HEK293 (cell line): ENCODE results near the gene ASIC1.

Source experiments
- CTCF ChIA-PET: fragments of 350-600 bp; formaldehyde crosslinking; extraction: SDS; loops from one replicate; lab custom pipeline; 2021; ENCODE audit warnings: antibody characterized with exemption; lab: Yijun Ruan, JAX
- POLR2A ChIA-PET: fragments of 300-600 bp; formaldehyde crosslinking; extraction: SDS; loops from one replicate; lab custom pipeline; 2020; ENCODE audit warnings: antibody characterized with exemption, inconsistent platforms; lab: Yijun Ruan, JAX
- H3K27ac ChIP-seq: fragments of 200-500 bp; sonication (Bioruptor generic); 2 replicates; pipeline ENCODE4 v1.5.1; 2014; ENCODE audit warnings: low read depth, low read length, control low read depth, inconsistent platforms; ENCODE audit errors: extremely low read depth
- H3K36me3 ChIP-seq, 2 experiments: fragments of 200-500 bp in 1 of 2; sonication (Bioruptor generic) in 1 of 2; 1 replicate in 1 of 2; 2 replicates in 1 of 2; pipeline ENCODE4 v1.5.1; 2014 to 2017; ENCODE audit warnings: inconsistent platforms in 2 of 2, low read length in 2 of 2; ENCODE audit not compliant: control insufficient read depth in 2 of 2, insufficient read depth in 1 of 2
- H3K4me1 ChIP-seq: fragments of 200-500 bp; sonication (Bioruptor generic); 2 replicates; pipeline ENCODE4 v1.5.1; 2014; ENCODE audit warnings: mild to moderate bottlenecking, low read length, inconsistent platforms; ENCODE audit not compliant: control insufficient read depth, insufficient read depth
- H3K4me3 ChIP-seq: 2 replicates; pipeline ENCODE4 v1.5.1; 2011; ENCODE audit warnings: low read depth, mild to moderate bottlenecking, control low read depth, low read length, moderate library complexity
- H3K9me3 ChIP-seq: fragments of 200-500 bp; sonication (Bioruptor generic); 2 replicates; pipeline ENCODE4 v1.5.1; 2014; ENCODE audit warnings: low read depth, low read length, inconsistent platforms; ENCODE audit not compliant: control insufficient read depth, insufficient read depth
- GFI1B ChIP-seq: fragments of 450-650 bp; formaldehyde crosslinking; IDR thresholded peaks from 2 replicates; pipeline ENCODE4 v1.5.1; 2016; ENCODE audit warnings: missing biosample characterization, missing genetic modification characterization
- GLIS1 ChIP-seq: fragments of 450-650 bp; formaldehyde crosslinking; IDR thresholded peaks from 2 replicates; pipeline ENCODE4 v1.5.1; 2016; ENCODE audit warnings: missing biosample characterization, missing genetic modification characterization
- GLIS2 ChIP-seq: fragments of 450-650 bp; formaldehyde crosslinking; IDR thresholded peaks from 2 replicates; pipeline ENCODE4 v1.5.1; 2016; ENCODE audit warnings: missing biosample characterization, missing genetic modification characterization
- HOXA7 ChIP-seq: sonication (generic); formaldehyde crosslinking; IDR thresholded peaks from 2 replicates; pipeline ENCODE4 v1.8.1; 2022; ENCODE audit warnings: missing genetic modification reagents, borderline replicate concordance
- SCRT1 ChIP-seq: fragments of 450-650 bp; formaldehyde crosslinking; IDR thresholded peaks from 2 replicates; pipeline ENCODE4 v1.5.1; 2016; ENCODE audit warnings: missing biosample characterization, missing genetic modification characterization, borderline replicate concordance
- SCRT2 ChIP-seq: fragments of 450-650 bp; formaldehyde crosslinking; IDR thresholded peaks from 2 replicates; pipeline ENCODE4 v1.5.1; 2016; ENCODE audit warnings: missing biosample characterization, missing genetic modification characterization
- ZBTB21 ChIP-seq: fragments of 450-650 bp; formaldehyde crosslinking; IDR thresholded peaks from 2 replicates; pipeline ENCODE4 v1.5.1; 2017; ENCODE audit warnings: missing biosample characterization, missing genetic modification characterization
- ZFHX2 ChIP-seq: fragments of 450-650 bp; formaldehyde crosslinking; conservative IDR thresholded peaks from 2 replicates; pipeline ENCODE4 v1.5.1; 2016; ENCODE audit warnings: missing biosample characterization, missing genetic modification characterization
- ZNF214 ChIP-seq: fragments of 450-650 bp; formaldehyde crosslinking; IDR thresholded peaks from 2 replicates; pipeline ENCODE4 v1.5.1; 2017; ENCODE audit warnings: missing biosample characterization, mild to moderate bottlenecking, missing genetic modification characterization, borderline replicate concordance
- ZNF555 ChIP-seq: fragments of 450-650 bp; formaldehyde crosslinking; conservative IDR thresholded peaks from 2 replicates; pipeline ENCODE4 v1.5.1; 2017; ENCODE audit warnings: missing biosample characterization, mild to moderate bottlenecking, missing genetic modification characterization, inconsistent platforms
- ZNF561 ChIP-seq: fragments of 450-650 bp; IDR thresholded peaks from 2 replicates; pipeline ENCODE4 v1.5.1; 2018; ENCODE audit warnings: missing biosample characterization, missing genetic modification characterization, borderline replicate concordance
- ZNF610 ChIP-seq: fragments of 450-650 bp; formaldehyde crosslinking; IDR thresholded peaks from 2 replicates; pipeline ENCODE4 v1.5.1; 2016; ENCODE audit warnings: missing biosample characterization, missing genetic modification characterization, borderline replicate concordance
- ZSCAN16 ChIP-seq: fragments of 450-650 bp; formaldehyde crosslinking; IDR thresholded peaks from 2 replicates; pipeline ENCODE4 v1.5.1; 2016; ENCODE audit warnings: missing biosample characterization, missing genetic modification characterization
- TF ChIP-seq, protein P1 (sequence below): fragments of 450-650 bp; formaldehyde crosslinking; IDR thresholded peaks from 2 replicates; pipeline ENCODE4; 2016; ENCODE audit warnings: missing biosample characterization, missing genetic modification characterization
- TF ChIP-seq, protein P2 (sequence below): fragments of 450-650 bp; formaldehyde crosslinking; IDR thresholded peaks from 2 replicates; pipeline ENCODE4 v1.5.1; 2016; ENCODE audit warnings: missing biosample characterization, missing genetic modification characterization

Gene ASIC1

DNA sequence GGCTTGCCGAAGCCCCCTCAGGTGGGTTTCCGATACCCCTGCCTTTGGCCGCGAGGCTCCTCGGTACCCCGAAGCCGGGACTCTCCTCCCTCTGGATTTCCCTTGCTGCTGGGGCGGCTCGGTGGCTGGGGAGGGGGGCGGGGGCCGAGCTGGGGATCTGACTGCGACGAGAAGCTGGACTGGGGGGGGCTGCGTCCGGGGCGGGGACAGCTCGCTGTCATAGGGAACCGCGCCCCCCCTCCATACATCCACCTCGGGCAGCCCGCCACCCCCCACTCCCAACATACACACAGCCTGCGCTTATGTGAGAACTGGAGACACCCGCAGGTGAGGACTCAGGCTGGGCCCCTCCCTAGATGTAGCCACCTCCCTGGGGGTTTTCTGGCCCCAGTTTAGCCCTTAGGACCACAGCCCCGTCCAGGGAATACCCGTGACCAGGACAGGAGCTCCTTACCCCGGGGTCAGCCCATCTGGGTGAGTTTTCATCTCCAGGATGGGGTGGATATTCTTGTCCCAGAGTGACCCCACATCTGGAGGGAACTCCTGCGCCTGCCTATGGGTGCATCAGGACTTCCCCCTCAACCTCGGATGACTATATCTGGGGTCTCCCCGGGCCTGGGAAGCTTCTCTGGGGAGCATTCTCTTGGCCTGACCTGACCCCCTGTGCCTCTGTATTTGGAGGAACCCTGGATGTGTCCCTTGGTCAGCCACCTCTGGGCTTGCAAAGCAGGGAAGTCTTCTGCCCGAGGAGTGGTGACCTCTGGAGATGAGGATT, 687 bp downstream of the ASIC1 start (continued):
- TF ChIP-seq SCRT2 (tag by site-specific recombination) = no peak
- peak; percentile 43; the same call in 1 of the 2 replicates for TF ChIP-seq GLIS2

DNA sequence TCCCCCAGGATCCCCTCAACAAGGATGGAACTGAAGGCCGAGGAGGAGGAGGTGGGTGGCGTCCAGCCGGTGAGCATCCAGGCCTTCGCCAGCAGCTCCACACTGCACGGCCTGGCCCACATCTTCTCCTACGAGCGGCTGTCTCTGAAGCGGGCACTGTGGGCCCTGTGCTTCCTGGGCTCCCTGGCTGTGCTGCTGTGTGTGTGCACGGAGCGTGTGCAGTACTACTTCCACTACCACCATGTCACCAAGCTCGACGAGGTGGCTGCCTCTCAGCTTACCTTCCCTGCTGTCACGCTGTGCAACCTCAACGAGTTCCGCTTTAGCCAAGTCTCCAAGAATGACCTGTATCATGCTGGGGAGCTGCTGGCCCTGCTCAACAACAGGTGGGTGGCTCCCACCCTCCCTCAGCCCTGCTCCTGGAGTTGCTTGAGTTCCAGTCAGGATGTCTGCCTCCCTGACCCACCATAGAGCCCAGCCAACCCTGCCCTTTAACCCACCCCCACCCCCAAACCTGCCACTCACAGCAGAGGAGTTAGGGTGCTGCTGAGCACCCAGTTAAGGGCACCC, 1.4 kb downstream of the ASIC1 start:
- TF ChIP-seq, protein P1, sequence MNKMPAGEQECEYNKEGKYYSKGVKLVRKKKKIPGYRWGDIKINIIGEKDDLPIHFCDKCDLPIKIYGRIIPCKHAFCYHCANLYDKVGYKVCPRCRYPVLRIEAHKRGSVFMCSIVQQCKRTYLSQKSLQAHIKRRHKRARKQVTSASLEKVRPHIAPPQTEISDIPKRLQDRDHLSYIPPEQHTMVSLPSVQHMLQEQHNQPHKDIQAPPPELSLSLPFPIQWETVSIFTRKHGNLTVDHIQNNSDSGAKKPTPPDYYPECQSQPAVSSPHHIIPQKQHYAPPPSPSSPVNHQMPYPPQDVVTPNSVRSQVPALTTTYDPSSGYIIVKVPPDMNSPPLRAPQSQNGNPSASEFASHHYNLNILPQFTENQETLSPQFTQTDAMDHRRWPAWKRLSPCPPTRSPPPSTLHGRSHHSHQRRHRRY (tag by site-specific recombination) = no peak
- TF ChIP-seq ZNF610 (tag by site-specific recombination) (no peak), SCRT1 (tag by site-specific recombination) (peak; percentile 77), ZNF561 (tag by site-specific recombination) (no peak), SCRT2 (tag by site-specific recombination) (peak; percentile 93), ZNF214 (tag by site-specific recombination) (no peak), ZFHX2 (tag by site-specific recombination) (0 out of 2 replicates have a peak, but pooled peaks have one; percentile 6), ZNF555 (tag by site-specific recombination) (no peak)
- TF ChIP-seq, protein P2, sequence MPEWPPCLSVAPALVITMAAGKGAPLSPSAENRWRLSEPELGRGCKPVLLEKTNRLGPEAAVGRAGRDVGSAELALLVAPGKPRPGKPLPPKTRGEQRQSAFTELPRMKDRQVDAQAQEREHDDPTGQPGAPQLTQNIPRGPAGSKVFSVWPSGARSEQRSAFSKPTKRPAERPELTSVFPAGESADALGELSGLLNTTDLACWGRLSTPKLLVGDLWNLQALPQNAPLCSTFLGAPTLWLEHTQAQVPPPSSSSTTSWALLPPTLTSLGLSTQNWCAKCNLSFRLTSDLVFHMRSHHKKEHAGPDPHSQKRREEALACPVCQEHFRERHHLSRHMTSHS (tag by site-specific recombination) = no peak
- POLR2A ChIA-PET = interaction anchor here (1.5 kb wide), 1 partner anchor 26 kb away, joined by 5 read pairs; the partner anchor contains the start of gene SMARCD1

DNA sequence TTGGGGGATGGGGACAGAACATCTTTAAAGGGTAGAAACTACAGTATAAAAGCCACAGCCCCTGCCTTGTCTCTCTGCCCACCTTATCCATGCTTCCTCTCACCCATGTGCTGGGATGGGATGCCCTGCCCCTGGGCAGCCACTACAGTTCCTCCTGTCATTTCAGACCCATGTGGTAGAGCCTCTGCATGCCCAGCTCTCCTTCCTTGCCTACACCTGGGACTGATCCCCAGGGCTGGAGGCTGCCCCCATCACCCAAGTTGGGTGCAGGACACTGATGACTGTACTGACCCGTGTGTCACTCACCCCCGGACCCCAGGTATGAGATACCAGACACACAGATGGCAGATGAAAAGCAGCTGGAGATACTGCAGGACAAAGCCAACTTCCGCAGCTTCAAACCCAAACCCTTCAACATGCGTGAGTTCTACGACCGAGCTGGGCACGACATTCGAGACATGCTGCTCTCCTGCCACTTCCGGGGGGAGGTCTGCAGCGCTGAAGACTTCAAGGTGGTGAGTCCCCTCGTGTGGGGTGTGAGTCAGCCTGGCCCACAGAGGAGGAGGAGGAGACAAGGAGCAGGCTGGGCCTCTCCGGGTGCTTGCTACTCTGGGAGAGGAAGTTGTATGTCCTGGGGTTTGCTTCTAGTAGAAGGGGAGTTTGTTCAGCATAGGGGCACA, 2.2 kb downstream of the ASIC1 start:
- peaks cover 0 to 33% of the 10 kb centered on the region in 2 experiments; a peak in 1 of 3 replicates for H3K36me3 ChIP-seq
- no peak overlapping the region for H3K27ac ChIP-seq
- ChIA-PET CTCF (interaction anchor here (0.7 to 5.1 kb wide), 7 partner anchors 11 to 93 kb away, joined by 3 to 40 read pairs (median 6); no protein-coding TSS in a partner anchor), POLR2A (interaction anchor here (1.5 kb wide), 1 partner anchor 25 kb away, joined by 5 read pairs; the partner anchor contains the start of gene SMARCD1)
- H3K4me1 ChIP-seq = no peaks in the 10 kb centered on the region; the same call in 1 of the 2 replicates
- H3K4me3 ChIP-seq = no peak overlapping the region
- no peak for TF ChIP-seq HOXA7 (CRISPR knock-in tag)
- no peak for TF ChIP-seq ZSCAN16 (tag by site-specific recombination)
- peak; percentile 55 for TF ChIP-seq GLIS1 (tag by site-specific recombination)
- TF ChIP-seq GFI1B (tag by site-specific recombination) = no peak
- no peak for TF ChIP-seq ZBTB21
- no peaks in the 10 kb centered on the region for H3K9me3 ChIP-seq

More for the DNA sequence above, 1.4 kb downstream of the ASIC1 start:
- Histone ChIP-seq H3K9me3 (no peaks in the 10 kb centered on the region), H3K4me1 (no peaks in the 10 kb centered on the region; the same call in 1 of the 2 replicates), H3K27ac (no peak overlapping the region), H3K4me3 (no peak overlapping the region), H3K36me3 (peaks cover 0 to 33% of the 10 kb centered on the region in 2 experiments; a peak in 1 of 3 replicates)
- CTCF ChIA-PET = interaction anchor here (0.9 to 5.1 kb wide), 6 partner anchors 11 to 92 kb away, joined by 3 to 40 read pairs (median 10); no protein-coding TSS in a partner anchor
